Renal cortical epithelial cell (primary cell): ENCODE data around the gene TAGLN2. TPM values are rescaled to one million over a fixed set of nuclear protein-coding genes. Genes with fewer than 3 reads are reported as not detected.
"Not testable (repeated sequence)": the region's sequence is repeated elsewhere in the genome, so short reads cannot be mapped to it uniquely, and the experiment has no call there.

Experiments used
- DNase-seq: peaks from one replicate; pipeline ENCODE4 v3.0.0-alpha.2; 2011; ENCODE audit warnings: low read depth
- total RNA-seq: library from RNA; depleted of rRNA; stranded (reverse); fragments of >200 nt; gene quantifications from 2 replicates; pipeline ENCODE4 v1.2.3, GENCODE V29; 2014

The TAGLN2 gene
- total RNA-seq, 1 donor from 2014 or later, result 548 TPM

DNA sequence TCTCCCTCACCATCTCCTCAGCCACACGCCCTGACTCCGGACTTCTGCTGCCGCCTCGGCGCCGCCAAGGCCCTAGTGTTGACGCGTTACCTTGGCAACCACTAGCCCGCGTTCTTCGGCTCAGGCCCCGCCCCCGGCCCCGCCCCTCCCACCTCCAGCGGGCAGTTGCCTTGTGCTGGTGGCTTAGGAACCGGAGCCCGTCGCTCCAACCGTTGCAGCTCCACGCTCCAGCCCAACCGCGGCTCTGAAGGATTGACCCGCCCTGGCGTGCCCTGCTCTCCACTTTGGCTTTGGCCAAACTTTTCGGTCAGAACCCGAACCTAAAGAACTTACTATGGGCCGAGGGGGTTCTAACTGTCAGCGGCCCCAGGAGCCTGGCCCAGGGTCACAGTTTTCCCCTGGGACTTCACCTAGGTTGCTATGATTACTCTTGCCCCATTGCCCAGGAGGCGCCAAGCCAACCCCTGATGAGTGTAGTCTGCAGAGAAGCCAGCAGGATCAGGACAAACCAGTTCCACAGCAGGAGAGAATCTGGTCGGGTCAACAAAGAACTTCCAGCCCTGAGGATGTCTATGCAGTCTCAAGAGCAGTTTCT lies 25.1 kb downstream of the TAGLN2 start, which contains the start of gene CFAP45:
TSS of gene CFAP45 (minus strand) at position 80 of the 595 bp plus-strand sequence. CDS start at position 13, 67 bp downstream.
- DNase-seq, result peak; percentile 76

DNA sequence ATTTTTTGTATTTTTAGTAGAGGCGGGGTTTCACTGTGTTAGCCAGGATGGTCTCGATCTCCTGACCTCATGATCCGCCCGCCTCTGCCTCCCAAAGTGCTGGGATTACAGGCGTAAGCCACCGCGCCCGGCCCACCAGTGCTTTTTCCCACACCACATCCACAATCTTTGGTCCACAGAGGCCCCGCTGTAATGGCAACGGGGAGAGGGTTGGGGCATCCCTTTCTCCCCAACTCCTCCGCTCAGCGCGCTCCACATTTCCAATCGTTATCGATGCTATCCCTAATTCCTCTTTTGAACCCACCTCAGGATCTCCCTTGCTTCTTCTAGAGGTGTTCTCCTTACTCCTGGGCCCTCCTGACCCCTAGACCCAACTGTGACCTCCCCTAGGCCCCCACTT lies 25.7 kb downstream of the TAGLN2 start:
- not testable (repeated sequence) for DNase-seq

DNA sequence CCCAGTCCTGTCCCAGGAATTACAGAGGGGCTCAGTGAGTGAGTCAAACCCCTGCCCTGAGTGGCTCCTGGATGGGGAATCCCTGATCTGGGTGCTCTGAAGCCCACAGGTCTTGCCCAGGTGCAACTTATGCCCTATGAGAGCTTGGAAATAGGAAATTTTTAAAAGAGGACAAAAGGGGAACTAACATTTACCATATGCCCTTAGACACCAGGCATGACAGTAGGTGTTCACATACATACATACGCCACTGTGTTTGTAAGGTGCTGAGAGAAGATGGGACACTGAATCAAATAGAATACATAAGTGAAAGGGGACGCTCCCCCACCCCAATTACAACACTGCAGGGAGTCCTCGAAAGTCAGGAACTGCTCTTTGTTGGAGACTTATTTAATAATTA lies 26.8 kb downstream of the TAGLN2 start:
- DNase-seq, result no peak

DNA sequence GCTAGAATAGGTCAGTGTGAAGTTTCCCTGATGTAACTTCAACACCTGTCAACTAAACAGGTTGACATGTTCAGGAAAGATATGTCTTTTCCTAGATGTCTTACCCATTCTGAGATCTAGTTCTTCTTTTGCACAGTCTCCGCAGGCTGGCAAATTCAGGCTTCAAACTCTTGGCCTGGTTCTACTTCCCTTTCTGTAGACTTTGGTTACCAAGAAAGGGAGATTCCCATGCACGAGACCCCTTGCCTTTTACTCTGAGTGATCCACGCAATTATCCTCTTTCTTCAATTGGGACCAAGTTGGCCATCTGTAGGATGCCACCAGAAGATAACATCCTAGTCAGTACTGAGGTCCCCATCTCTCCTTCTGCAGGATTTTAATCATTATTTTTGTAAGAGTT lies 27.3 kb downstream of the TAGLN2 start:
- DNase-seq, result no peak

DNA sequence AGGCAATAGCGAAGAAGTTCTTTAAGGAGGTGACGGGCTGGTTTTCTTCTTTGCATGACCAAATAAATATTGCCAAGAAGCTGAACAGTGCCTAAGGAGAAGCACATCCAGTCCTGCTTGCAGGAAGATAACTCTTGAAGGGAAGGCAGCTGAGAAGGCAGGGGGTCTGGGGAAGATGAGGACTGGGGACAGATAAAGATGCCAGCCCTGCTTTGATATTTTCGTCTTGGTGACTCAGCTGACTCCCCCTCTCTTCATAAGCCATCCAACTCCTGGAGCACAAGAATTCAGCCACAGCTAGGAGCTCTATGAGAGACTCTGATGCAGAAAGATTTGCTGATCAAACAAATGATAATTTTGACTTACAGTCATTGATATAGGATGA lies 28.8 kb downstream of the TAGLN2 start:
- DNase-seq, result no peak

DNA sequence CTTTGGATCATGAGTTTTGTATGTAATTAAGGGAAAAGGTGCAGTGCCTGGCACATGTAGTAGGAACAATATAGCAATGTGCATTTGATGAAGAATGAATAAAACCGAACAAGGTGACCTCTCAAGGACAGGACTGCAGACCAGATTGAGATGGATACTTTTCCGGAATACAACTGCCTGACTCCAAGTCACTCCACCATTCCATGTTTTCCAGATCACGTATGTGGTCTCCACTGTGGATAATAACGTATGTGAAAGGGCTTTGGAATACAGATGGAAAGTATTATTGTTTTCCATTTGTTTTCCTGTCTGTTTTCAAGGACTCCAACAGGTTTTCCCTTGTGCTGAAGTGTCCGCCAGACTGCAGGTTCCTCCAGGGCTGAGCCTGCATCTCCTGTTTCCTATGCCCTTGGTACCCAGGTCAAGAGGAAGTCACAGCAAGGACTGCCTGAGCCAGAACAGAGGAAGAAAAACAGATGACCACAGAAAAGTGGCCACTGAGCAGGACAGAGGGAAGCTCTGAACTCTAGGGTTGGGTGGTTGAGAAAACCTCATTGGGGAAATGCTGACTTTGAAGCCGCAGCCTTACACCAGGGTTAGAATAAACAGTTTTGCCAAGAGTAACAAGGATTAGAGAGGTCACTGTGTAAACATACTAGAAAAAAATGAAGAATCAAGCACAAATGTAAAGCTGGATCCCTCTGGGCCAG lies 29.3 kb downstream of the TAGLN2 start:
- no peak for DNase-seq

DNA sequence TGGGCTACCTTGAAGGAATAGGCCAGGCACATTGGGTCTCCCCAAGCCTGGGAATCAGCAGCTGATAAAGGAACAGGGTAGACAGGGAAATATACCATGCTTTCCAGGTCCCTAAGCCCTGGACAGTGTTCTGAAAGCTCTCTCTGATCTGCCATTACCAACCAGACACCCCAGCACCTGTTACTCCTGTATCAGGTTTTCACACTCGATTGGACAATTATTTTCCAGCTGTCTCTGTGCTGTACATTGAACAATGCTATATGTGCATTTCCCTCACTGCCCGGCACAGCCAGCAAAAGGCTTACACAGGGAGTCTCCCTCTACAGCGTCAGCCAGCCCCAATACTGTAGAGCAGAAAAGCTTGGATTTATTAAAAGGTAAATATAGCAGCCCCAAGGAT lies 30.0 kb downstream of the TAGLN2 start:
- no peak for DNase-seq

DNA sequence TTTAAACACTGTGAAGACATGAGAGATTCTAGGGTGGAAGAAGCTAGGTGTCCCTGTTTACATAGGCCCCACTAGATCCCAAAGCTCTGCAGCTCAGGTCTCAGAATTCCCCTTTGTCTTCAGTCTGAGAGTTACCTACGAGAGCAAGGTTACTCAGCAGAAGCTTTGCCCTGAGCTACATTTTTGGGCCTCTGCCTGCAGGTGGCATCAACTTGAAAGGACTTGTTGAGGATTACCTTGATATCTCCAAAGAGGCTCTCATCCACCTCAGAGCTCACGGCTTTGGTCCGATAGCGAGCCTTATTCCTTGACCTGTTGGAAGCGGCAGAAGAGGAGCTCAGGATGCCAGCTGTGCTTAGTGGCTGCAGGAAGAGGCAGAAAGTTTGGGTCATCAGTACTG lies 32.4 kb downstream of the TAGLN2 start:
- DNase-seq, result no peak

DNA sequence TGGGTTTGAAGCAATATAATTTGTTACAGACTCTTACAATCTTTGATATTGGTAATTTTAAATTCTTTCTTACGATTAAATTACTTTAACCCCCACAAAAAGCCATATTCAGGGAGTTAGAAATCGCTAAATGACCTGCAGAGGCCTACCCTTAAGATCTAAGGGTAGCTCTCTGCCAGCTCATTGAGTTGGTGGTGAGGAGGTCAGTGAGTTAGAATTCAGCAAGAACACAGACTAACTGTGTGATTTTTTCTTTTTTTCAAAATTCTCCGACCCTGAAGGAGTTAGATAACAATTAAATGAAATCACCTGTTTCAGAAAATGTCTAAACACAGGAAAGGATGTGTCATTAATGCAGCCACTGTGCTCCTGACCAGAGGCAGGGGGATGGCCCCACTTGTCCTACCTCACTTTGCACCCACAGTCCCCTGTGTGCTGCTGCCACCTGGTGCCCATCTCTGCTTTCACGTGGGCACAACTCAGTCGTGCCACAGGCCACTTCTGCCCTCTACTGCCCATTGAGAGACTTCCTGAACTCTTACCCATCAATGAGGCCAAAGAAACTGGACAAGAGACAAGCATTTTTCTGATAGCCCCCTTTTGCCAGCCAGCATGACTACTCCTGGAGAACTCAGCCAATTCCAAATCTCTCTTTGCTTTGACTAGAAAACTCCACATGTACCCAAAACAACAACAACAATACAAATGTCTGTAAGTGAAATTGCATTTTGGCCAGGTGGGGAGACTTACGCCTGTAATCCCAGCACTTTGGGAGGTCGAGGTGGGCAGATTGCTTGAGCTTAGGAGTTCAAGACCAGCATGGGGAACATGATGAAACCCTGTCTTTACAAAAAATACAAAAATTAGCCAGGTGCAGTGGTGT lies 33.8 kb downstream of the TAGLN2 start:
- DNase-seq, result peak; percentile 81

DNA sequence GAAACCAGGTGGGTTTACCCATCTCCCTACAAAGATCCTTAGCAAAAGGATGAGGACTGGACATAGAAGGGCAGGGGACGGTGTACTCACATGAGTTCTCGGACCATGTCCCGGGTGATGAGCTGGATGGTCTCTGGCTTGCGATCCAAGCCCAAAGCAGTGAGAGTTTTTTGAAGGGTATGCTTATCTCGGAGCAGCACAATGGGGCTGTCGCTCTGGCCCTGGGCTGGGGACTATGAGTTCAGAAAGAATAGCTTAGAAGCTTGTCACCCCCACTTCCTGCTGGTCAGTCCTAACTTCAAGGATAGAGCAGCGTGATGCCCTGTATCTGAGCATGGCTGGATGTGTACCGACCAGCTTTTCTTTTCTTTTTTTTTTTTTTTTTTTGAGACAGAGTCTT lies 34.9 kb downstream of the TAGLN2 start:
- DNase-seq, result no peak

DNA sequence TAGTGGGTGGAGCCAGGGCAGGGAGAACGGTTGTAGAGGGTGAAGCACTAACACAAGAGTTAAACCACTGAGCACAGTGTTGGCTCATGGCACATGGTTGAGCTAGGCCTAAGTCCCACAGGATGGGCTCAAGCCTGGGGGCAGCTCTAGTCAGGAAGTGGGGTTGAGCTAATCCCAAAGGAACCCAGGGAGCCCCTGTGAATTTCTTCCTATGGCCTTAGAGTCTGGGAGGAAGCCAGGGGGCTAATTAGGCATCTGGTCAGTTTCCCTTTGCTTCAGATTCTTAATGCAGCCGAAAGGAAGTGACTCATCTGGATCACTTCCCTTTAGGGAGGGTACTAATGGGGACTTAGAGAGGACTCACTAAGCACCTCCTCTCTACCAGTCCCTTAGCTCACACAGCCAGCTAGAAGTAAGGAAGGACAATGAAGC lies 35.5 kb downstream of the TAGLN2 start:
- peak; percentile 87 for DNase-seq

DNA sequence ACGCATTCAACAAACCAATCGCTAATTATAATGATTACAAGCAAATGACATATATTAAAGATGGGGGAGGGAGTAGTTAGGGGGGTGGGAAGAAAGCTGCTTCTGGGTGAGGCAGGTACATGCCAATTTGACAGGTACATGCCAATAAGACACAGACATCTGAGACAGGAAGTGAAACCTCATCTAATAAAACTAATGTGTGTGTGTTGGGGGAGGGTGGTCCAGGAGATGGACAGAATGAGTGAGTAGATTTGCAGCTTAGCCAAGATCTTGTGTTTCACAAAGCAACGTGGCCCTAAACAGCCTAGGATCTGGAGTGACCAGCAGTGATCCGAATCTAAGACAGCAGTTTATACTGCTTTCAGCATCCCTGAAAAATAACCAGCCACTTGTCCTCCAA lies 36.1 kb downstream of the TAGLN2 start:
- DNase-seq, result no peak

DNA sequence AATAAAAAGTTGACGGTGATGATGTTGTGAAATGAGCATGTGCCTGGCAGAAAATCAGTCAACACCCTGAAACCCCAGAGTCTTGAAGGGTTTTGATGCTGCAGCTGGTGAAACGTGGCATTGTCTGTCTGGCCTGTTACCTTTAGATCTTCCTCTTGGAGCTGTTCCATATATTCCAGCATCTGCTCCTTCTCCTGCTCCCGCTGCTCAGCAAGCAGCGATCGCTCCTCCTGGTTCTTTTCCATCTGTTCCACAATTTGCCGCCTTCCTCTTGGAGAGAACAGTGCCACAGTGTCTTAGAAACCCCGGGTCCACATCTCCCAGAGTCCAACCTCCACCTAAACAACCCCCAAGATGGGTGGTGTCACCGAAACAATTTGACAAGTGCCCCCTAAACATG lies 41.0 kb downstream of the TAGLN2 start:
- DNase-seq, result no peak

DNA sequence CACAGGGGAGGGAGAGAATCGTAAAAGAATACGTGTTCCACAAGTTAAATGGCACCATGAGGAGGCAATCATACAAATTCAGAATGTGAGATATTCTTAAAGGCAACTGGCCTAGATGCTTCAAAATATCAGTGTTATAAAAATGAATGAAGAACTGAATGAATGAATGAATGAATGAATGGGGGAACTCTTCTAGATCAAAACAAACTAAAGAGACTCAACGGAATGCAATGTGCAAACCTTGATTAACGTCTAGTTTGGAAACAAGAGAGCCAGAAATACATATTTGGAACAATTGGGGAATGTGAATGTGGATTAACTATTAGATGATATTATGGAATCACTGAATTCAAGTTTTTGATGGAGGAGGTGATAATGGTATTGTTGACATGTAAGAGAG lies 42.2 kb downstream of the TAGLN2 start:
- no peak for DNase-seq

DNA sequence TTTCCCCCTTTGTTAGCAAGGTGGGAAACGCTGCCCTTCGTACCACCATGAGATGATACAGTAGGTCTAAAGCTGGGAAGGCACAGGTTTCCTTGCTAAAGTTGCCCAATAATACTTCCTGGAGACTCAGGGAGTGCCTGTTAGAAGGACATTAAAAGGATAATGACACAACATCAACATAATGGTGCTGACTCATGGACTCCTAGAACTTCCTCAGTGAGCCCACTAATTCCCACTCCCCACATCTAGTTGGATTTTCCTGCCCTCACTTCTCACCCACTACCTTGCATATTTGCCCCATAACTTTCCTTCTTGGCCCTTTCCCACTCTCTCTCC lies 42.8 kb downstream of the TAGLN2 start:
- DNase-seq, result peak; percentile 88

DNA sequence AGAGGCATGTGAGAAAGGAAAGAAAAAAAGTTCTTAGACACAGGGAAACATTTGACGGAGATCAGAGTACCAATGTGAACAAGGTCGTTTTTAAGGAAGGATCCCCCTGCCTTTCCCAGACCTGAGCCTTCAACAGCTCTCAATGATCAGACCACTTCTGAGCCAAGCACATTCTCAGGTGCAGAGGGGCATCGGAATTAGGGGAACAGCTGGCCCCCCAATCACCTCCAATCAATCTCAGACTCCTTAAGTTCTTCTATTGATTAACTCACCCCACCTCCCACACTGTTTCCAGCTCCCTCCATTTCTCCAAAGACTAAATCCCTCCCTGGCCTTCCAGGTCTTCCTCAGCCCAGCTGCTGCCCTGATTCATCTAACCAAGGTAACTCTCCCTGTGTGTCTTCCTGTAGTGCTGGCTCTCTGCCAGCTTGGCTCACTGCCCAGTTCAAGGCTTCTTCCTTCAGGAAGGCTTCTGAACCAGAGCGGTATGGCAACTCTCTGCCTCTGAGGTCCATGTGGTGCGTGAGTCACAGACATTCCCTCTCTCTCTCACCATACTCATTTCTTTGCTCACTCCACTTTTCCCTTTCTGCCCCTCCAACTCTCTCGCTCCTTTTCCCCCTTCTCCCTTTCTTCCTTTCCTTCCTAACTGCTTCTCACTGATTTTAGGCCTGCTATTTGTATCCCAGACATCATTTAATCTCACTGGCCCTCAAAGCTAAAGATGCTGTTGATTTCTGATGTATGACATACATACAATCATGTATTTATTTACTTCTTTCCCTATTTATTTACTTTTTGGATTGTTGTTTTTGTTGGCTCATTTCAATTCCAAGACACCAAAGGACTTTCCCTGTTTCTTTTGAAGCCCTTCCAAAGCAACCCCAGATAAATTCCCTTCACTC lies 43.4 kb downstream of the TAGLN2 start:
- DNase-seq, result peak; percentile 100

DNA sequence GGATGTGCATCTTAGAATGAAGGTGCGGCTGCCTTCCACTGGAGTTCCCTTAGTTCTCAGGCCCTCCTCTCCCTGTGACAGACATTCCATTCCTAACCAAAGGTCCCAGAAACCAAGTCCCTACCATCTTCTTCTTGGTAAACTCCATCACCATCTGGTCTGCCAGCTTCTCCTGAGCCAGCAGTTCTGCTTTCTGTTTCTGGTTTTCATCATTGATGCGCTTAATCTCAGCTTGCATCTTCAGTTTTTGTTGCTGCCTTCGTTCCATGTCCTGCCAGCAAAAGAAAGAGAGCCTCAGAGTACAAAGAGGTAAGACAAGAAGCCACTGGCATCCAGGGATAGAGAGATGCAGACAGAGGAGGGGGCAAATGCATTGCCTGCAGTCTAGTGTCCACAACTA lies 44.9 kb downstream of the TAGLN2 start:
- no peak for DNase-seq

DNA sequence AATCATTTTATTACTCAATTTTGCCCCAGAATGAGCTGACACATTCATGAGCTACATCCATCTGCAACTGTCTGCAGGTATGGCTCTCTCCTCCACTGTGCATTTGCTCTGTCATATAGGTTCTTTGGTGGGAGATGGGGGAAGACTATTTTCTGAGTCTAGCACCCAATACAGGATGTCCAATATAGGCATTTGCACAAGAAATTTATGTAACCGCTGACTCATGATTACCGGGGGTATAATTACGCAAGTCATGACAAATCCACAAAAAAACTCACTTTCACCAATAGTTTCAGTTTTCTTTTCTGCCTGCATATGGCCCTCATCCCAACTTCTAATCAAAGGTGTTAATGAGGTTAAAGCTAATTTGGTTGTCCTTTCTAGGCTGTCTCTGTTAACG lies 45.3 kb downstream of the TAGLN2 start:
- peak; percentile 75 for DNase-seq

DNA sequence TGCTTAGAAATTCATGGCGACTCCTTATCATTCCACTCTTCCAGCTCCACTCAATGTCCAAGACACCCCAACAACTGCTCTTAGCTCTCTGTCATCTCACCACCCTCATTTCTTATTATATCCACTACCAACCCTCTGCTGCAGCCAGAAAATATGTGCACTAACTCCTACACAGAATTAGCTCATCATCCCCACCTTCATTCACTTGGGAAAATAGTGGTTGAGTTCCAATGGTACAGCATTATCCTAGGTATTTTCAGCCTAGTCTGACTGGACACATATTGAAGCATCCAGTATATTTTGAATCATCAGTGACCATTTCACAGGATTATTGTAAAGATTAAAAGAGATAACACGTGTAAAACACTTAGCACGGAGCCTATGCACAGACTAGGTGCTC lies 46.2 kb downstream of the TAGLN2 start:
- no peak for DNase-seq

DNA sequence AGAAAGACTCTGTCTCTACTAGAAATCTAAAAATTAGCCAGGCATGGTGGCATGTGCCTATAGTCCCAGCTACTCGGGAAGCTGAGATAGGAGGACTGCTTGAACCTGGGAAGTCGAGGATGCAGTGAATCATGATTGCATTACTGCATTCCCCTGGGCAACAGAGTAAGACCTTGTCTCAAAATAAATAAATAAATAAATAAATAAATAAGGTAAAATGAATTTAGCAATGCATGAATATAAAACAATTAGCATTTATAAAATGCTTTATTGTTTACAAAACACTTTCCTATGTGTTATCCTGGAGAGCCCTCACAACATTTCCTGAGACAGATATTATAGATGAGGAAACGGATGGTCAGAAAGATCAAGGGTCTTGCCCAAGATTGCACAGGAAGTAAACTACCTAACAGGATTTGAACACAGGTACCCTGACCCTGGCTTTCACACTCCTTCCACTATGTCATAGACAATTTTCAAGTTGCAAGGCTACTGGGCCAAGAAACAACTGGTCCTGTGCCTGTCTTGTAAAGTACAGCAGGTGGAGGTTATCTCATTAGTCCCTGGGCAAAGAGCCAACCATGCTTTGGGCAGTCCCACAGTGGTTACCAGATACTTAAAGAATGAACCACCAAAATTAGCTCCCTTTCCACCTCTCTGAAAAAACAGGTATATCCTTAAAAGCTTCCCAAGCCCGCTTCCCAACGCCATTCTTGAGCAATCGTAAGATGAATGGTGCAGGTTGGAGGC lies 47.4 kb downstream of the TAGLN2 start:
- DNase-seq, result no peak

DNA sequence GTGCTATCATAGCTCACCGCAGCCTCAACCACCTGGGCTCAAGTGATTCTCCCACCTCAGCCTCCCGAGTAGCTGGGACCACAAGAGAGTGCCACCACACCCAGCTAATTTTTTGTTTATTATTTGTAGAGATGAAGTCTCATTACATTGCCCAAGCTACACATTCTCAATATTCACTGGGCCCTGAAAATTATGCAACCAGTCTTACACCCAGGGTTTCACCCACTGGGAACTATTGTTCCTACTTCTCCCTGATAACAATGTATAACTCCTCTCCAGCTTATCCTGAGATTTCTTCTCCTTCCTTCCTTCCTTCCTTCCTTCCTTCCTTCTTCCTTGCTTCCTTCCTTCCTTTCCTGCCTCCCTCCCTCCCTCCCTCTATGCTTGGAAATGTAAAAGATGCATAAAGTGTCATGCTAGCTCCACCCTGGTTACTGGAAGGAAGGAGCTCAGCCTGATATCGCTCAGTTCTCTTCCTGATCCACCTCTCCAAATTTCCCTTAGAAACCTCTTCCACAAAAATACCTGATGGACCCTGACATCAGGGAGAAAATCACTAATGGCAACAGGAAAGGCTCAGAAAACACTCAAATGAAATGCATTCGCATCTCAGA lies 51.7 kb downstream of the TAGLN2 start:
- DNase-seq, result peak; percentile 54
